Measurements from ENCODE around the gene DICER1. TPM values are rescaled to one million over a fixed set of nuclear protein-coding genes. Genes with fewer than 3 reads are reported as not detected.

The DICER1 gene
- total RNA-seq, 1 donor from 2014 or later, result 63.3 TPM

- no peaks in the 10 kb centered on the region for H3K27me3 Mint-ChIP-seq (ENCODE audit: low read depth)
- H3K27ac Mint-ChIP-seq (ENCODE audit: unreplicated experiment), result no peak overlapping the region
- TF ChIP-seq CTCF (IDR thresholded peaks at IDR 0.05), result no peak
- H3K36me3 Mint-ChIP-seq (ENCODE audit: low read depth), result no peaks in the 10 kb centered on the region
- H3K9me3 Mint-ChIP-seq (ENCODE audit: low read depth), result no peaks in the 10 kb centered on the region
- H3K4me3 Mint-ChIP-seq (ENCODE audit: unreplicated experiment), result no peak overlapping the region
- H3K4me1 Mint-ChIP-seq (ENCODE audit: low read depth), result peaks cover 7% of the 10 kb centered on the region
- no peak for DNase-seq (ENCODE audit: low spot score)
Measured at GRCh38 chr14:95057851-95058250, 99.5 kb downstream of the DICER1 start.

GRCh38 chr14:95057147-95057546, 100.2 kb downstream of the DICER1 start:
- H3K27ac Mint-ChIP-seq (ENCODE audit: unreplicated experiment), result no peak overlapping the region
- no peaks in the 10 kb centered on the region for H3K9me3 Mint-ChIP-seq (ENCODE audit: low read depth)
- no peak for DNase-seq (ENCODE audit: low spot score)
- peaks cover 7% of the 10 kb centered on the region for H3K4me1 Mint-ChIP-seq (ENCODE audit: low read depth)
- no peak overlapping the region for H3K4me3 Mint-ChIP-seq (ENCODE audit: unreplicated experiment)
- H3K27me3 Mint-ChIP-seq (ENCODE audit: low read depth), result no peaks in the 10 kb centered on the region
- no peaks in the 10 kb centered on the region for H3K36me3 Mint-ChIP-seq (ENCODE audit: low read depth)
- no peak for TF ChIP-seq CTCF (IDR thresholded peaks at IDR 0.05)

- Mint-ChIP-seq H3K9me3 (ENCODE audit: low read depth) (no peaks in the 10 kb centered on the region), H3K27ac (ENCODE audit: unreplicated experiment) (no peak overlapping the region), H3K4me3 (ENCODE audit: unreplicated experiment) (no peak overlapping the region), H3K4me1 (ENCODE audit: low read depth) (peaks cover 7% of the 10 kb centered on the region), H3K36me3 (ENCODE audit: low read depth) (no peaks in the 10 kb centered on the region), H3K27me3 (ENCODE audit: low read depth) (no peaks in the 10 kb centered on the region)
- no peak for DNase-seq (ENCODE audit: low spot score)
- no peak for TF ChIP-seq CTCF (IDR thresholded peaks at IDR 0.05)
Measured at GRCh38 chr14:95056476-95056875, 100.9 kb downstream of the DICER1 start.

- Mint-ChIP-seq H3K36me3 (ENCODE audit: low read depth) (no peaks in the 10 kb centered on the region), H3K27ac (ENCODE audit: unreplicated experiment) (no peak overlapping the region), H3K9me3 (ENCODE audit: low read depth) (no peaks in the 10 kb centered on the region), H3K4me3 (ENCODE audit: unreplicated experiment) (no peak overlapping the region), H3K27me3 (ENCODE audit: low read depth) (no peaks in the 10 kb centered on the region), H3K4me1 (ENCODE audit: low read depth) (peaks cover 7% of the 10 kb centered on the region)
- no peak for TF ChIP-seq CTCF (IDR thresholded peaks at IDR 0.05)
- DNase-seq (ENCODE audit: low spot score), result no peak
Measured at GRCh38 chr14:95055318-95055717, 102.0 kb downstream of the DICER1 start.

GRCh38 chr14:95054346-95055280, 102.7 kb downstream of the DICER1 start:
- H3K27me3 Mint-ChIP-seq (ENCODE audit: low read depth), result peaks cover 5% of the 10 kb centered on the region
- peaks cover 7% of the 10 kb centered on the region for H3K4me1 Mint-ChIP-seq (ENCODE audit: low read depth)
- no peak for DNase-seq (ENCODE audit: low spot score)
- no peak overlapping the region for H3K27ac Mint-ChIP-seq (ENCODE audit: unreplicated experiment)
- no peaks in the 10 kb centered on the region for H3K36me3 Mint-ChIP-seq (ENCODE audit: low read depth)
- H3K4me3 Mint-ChIP-seq (ENCODE audit: unreplicated experiment), result no peak overlapping the region
- no peak for TF ChIP-seq CTCF (IDR thresholded peaks at IDR 0.05)
- no peaks in the 10 kb centered on the region for H3K9me3 Mint-ChIP-seq (ENCODE audit: low read depth)
